Vagina (tissue), 2 donors: ENCODE measurements around the gene ADAMTS9. TPM values are rescaled to one million over a fixed set of nuclear protein-coding genes. Genes with fewer than 3 reads are reported as not detected.

Source experiments
- DNase-seq, 2 donors: peaks; one replicate each; pipeline ENCODE4 v3.0.0-alpha.2; 2017; ENCODE audit errors: extremely low spot score in 2 of 2
- H3K27ac ChIP-seq: fragments of 200-600 bp; sonication (generic); one replicate; pipeline ENCODE4 v1.5.1; 2019
- H3K27me3 ChIP-seq: fragments of 200-600 bp; sonication (generic); one replicate; pipeline ENCODE4 v1.5.1; 2019
- H3K36me3 ChIP-seq, 2 donors: fragments of 200-600 bp; sonication (generic); one replicate each; pipeline ENCODE4 v1.5.1; 2017 to 2019
- H3K4me1 ChIP-seq: fragments of 200-600 bp; sonication (generic); one replicate; pipeline ENCODE4 v1.5.1; 2019
- H3K4me3 ChIP-seq, 2 donors: fragments of 200-600 bp; sonication (generic); 1 replicate in 1 of 2; 2 replicates in 1 of 2; pipeline ENCODE4 v1.5.1; 2016 to 2019
- H3K9me3 ChIP-seq: fragments of 200-600 bp; sonication (generic); one replicate; pipeline ENCODE4 v1.5.1; 2019
- CTCF ChIP-seq, 3 experiments: fragments of 450-650 bp in 2 of 3; fragments of 200-600 bp in 1 of 3; sonication (generic) in 1 of 3; IDR thresholded peaks; one replicate each; pipeline ENCODE4 v1.5.1; 2017 to 2019; ENCODE audit warnings: antibody characterized with exemption in 3 of 3, mild to moderate bottlenecking in 2 of 3, moderate library complexity in 2 of 3
- POLR2A ChIP-seq, 2 donors: fragments of 450-650 bp; IDR thresholded peaks; one replicate each; pipeline ENCODE4 v1.6.1; 2017; ENCODE audit warnings: antibody characterized with exemption in 2 of 2, mild to moderate bottlenecking in 2 of 2, moderate library complexity in 2 of 2
- POLR2AphosphoS5 ChIP-seq, 2 donors: sonication (generic); formaldehyde crosslinking; IDR thresholded peaks; one replicate each; pipeline ENCODE4 v1.9.0; 2017; ENCODE audit warnings: antibody characterized with exemption in 2 of 2, mild to moderate bottlenecking in 2 of 2, low read depth in 1 of 2; ENCODE audit not compliant: insufficient read depth in 1 of 2
- intact Hi-C: fragments of 100-400 bp; cut with DNase I; formaldehyde crosslinking; loops from one replicate; pipeline ENCODE4 v1.15.1; 2023
- total RNA-seq: library from RNA; depleted of rRNA; stranded (reverse); fragments of >200 nt; gene quantifications from one replicate; pipeline ENCODE4 v1.2.3, GENCODE V29; 2016

ADAMTS9 gene
- total RNA-seq, 1 donor from 2014 or later, result 118 TPM

- intact Hi-C loops, result no loop called here
- Histone ChIP-seq H3K36me3 (peaks cover 0 to 5% of the 10 kb centered on the region in 2 donors), H3K9me3 (no peaks in the 10 kb centered on the region), H3K4me3 (no peak overlapping the region), H3K4me1 (no peaks in the 10 kb centered on the region), H3K27ac (no peak overlapping the region), H3K27me3 (no peaks in the 10 kb centered on the region)
- no peak for DNase-seq
- TF ChIP-seq POLR2A (IDR thresholded peaks at IDR 0.05), result no peak
- no peak for TF ChIP-seq POLR2AphosphoS5 (IDR thresholded peaks at IDR 0.05; ENCODE audit: insufficient read depth in 1 of 2, low read depth in 1 of 2)
- no peak for TF ChIP-seq CTCF (IDR thresholded peaks at IDR 0.05)
These were observed 64.7 kb downstream of the ADAMTS9 start for GRCh38 chr3:64623125-64623524.

- no peaks in the 10 kb centered on the region for H3K9me3 ChIP-seq
- TF ChIP-seq POLR2A (IDR thresholded peaks at IDR 0.05), result no peak
- no peak for TF ChIP-seq POLR2AphosphoS5 (IDR thresholded peaks at IDR 0.05; ENCODE audit: insufficient read depth in 1 of 2, low read depth in 1 of 2)
- no peak for TF ChIP-seq CTCF (IDR thresholded peaks at IDR 0.05)
- H3K4me1 ChIP-seq, result no peaks in the 10 kb centered on the region
- H3K4me3 ChIP-seq, result no peak overlapping the region
- intact Hi-C loops, result no loop called here
- no peak for DNase-seq
- H3K27me3 ChIP-seq, result no peaks in the 10 kb centered on the region
- no peak overlapping the region for H3K27ac ChIP-seq
- H3K36me3 ChIP-seq, result peaks cover 0 to 5% of the 10 kb centered on the region in 2 donors
These were observed 65.9 kb downstream of the ADAMTS9 start for GRCh38 chr3:64621726-64622395.

- H3K4me1 ChIP-seq, result no peaks in the 10 kb centered on the region
These were observed 66.5 kb downstream of the ADAMTS9 start for GRCh38 chr3:64621275-64621674.

GRCh38 chr3:64620020-64620419, 67.8 kb downstream of the ADAMTS9 start:
- no peaks in the 10 kb centered on the region for H3K9me3 ChIP-seq
- H3K27me3 ChIP-seq, result no peaks in the 10 kb centered on the region
- DNase-seq, result no peak
- no peak overlapping the region for H3K27ac ChIP-seq
- no peaks in the 10 kb centered on the region for H3K4me1 ChIP-seq
- TF ChIP-seq CTCF (IDR thresholded peaks at IDR 0.05), result no peak
- no peak for TF ChIP-seq POLR2A (IDR thresholded peaks at IDR 0.05)
- no peak for TF ChIP-seq POLR2AphosphoS5 (IDR thresholded peaks at IDR 0.05; ENCODE audit: insufficient read depth in 1 of 2, low read depth in 1 of 2)
- H3K4me3 ChIP-seq, result no peak overlapping the region
- intact Hi-C loops, result no loop called here
- H3K36me3 ChIP-seq, result peaks cover 0 to 7% of the 10 kb centered on the region in 2 donors

More at GRCh38 chr3:64621275-64621674, 66.5 kb downstream of the ADAMTS9 start:
- no peak overlapping the region for H3K27ac ChIP-seq
- H3K36me3 ChIP-seq, result peaks cover 0 to 5% of the 10 kb centered on the region in 2 donors
- TF ChIP-seq POLR2AphosphoS5 (IDR thresholded peaks at IDR 0.05; ENCODE audit: insufficient read depth in 1 of 2, low read depth in 1 of 2), result no peak
- no peak for TF ChIP-seq POLR2A (IDR thresholded peaks at IDR 0.05)
- no peak for TF ChIP-seq CTCF (IDR thresholded peaks at IDR 0.05)
- no peaks in the 10 kb centered on the region for H3K9me3 ChIP-seq
- no peaks in the 10 kb centered on the region for H3K27me3 ChIP-seq
- DNase-seq, result no peak
- intact Hi-C loops, result no loop called here
- no peak overlapping the region for H3K4me3 ChIP-seq

- TF ChIP-seq POLR2A (IDR thresholded peaks at IDR 0.05) (no peak), CTCF (IDR thresholded peaks at IDR 0.05) (no peak), POLR2AphosphoS5 (IDR thresholded peaks at IDR 0.05; ENCODE audit: insufficient read depth in 1 of 2, low read depth in 1 of 2) (no peak)
- H3K4me3 ChIP-seq, result no peak overlapping the region
- no peaks in the 10 kb centered on the region for H3K4me1 ChIP-seq
- no peaks in the 10 kb centered on the region for H3K9me3 ChIP-seq
- DNase-seq, result no peak
- H3K27ac ChIP-seq, result no peak overlapping the region
- intact Hi-C loops, result no loop called here
- no peaks in the 10 kb centered on the region for H3K27me3 ChIP-seq
- H3K36me3 ChIP-seq, result peaks cover 0 to 9% of the 10 kb centered on the region in 2 donors
These were observed 68.6 kb downstream of the ADAMTS9 start for GRCh38 chr3:64619216-64619615.
